ENCODE measurements around the gene IFT27. TPM values are rescaled to one million over a fixed set of nuclear protein-coding genes. Genes with fewer than 3 reads are reported as not detected.

Gene IFT27
- total RNA-seq, 1 experiment from 2014 or later, result 23.2 TPM

DNA sequence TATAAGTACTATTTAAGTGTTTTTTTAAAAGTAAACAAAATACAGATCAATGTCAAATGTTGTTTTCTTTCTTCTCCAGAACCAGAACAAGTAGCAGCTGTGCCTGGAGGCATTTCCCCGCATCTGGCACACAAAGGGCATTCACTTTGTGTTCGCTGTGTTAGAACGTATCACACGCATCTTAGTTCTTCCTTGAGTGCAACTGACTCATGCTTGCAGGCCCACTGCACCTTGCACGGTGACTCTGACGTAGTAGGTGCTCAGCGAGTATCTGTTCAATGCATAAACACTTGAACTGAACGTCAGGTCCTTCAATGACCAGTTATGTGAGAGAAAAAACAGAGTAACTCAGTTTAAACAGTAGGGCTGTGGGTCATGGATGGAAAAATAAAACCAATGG, 3.5 kb downstream of the IFT27 start (continued):
- TF ChIP-seq, protein P1, sequence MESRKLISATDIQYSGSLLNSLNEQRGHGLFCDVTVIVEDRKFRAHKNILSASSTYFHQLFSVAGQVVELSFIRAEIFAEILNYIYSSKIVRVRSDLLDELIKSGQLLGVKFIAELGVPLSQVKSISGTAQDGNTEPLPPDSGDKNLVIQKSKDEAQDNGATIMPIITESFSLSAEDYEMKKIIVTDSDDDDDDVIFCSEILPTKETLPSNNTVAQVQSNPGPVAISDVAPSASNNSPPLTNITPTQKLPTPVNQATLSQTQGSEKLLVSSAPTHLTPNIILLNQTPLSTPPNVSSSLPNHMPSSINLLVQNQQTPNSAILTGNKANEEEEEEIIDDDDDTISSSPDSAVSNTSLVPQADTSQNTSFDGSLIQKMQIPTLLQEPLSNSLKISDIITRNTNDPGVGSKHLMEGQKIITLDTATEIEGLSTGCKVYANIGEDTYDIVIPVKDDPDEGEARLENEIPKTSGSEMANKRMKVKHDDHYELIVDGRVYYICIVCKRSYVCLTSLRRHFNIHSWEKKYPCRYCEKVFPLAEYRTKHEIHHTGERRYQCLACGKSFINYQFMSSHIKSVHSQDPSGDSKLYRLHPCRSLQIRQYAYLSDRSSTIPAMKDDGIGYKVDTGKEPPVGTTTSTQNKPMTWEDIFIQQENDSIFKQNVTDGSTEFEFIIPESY (IDR thresholded peaks at IDR 0.05; ENCODE audit: extremely low read depth, insufficient replicate concordance, low read length), result no peak
- TF ChIP-seq CEBPB (IDR thresholded peaks at IDR 0.05; ENCODE audit: low read depth) (no peak), EGR1 (IDR thresholded peaks at IDR 0.05; ENCODE audit: low read depth) (no peak), POLR2AphosphoS5 (IDR thresholded peaks at IDR 0.05; ENCODE audit: low read depth, low read length) (no peak), SRF (IDR thresholded peaks at IDR 0.05; ENCODE audit: low read depth) (no peak)
- TF ChIP-seq, protein P2, sequence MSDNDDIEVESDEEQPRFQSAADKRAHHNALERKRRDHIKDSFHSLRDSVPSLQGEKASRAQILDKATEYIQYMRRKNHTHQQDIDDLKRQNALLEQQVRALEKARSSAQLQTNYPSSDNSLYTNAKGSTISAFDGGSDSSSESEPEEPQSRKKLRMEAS (IDR thresholded peaks at IDR 0.05), result no peak

DNA sequence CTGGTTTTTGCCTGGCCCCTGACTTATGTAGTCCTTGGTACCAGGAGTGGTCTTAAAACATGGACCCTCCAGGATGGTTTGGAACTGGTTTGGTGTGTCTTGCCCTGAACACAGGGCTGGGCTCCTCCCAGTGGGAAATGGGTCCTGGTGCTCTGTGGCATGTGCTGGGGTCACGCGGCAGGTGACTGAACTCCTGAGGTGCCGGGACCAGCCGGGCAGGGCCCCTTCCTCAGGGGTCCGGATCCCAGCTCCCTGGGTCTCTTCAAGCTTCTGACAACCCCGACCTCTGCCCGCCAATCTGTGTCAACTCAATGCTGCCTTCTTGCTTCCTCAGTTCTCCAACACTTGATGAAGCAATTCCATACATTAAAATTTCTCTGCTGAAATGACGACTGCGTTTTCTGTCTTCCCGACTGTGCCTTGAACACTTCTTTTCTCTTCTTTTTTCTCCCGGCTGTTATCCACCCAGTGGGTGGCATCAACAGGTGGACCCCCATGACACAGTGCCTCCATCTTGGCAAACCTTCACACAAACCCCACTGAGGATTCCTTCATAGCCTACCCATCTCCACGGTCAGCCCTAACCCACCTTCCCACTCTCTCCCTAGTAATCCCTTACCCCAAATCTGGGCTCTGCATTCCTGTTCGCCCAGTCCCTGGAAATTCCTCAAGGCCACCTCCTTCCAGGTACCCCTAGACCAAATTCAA, 4.4 kb downstream of the IFT27 start:
- Histone ChIP-seq H3K27ac (ENCODE audit: low read depth, low read length) (no peak overlapping the region), H3K79me2 (ENCODE audit: insufficient read depth, low read length) (no peaks in the 10 kb centered on the region), H3K4me2 (ENCODE audit: low read length) (no peak overlapping the region), H3K9me3 (ENCODE audit: control insufficient read depth in 1 of 2, insufficient read depth in 1 of 2, low read depth in 1 of 2, low read length in 2 of 2) (no peaks in the 10 kb centered on the region), H3K9ac (ENCODE audit: low read length) (no peak overlapping the region), H3K9me2 (ENCODE audit: insufficient read depth) (no peaks in the 10 kb centered on the region), H4K20me1 (ENCODE audit: insufficient read depth) (no peaks in the 10 kb centered on the region), H3K27me3 (ENCODE audit: insufficient read depth, low read length) (no peaks in the 10 kb centered on the region), H3K36me3 (ENCODE audit: control insufficient read depth in 1 of 2, insufficient read depth in 2 of 2, low read length in 2 of 2) (no peaks in the 10 kb centered on the region), H2AFZ (ENCODE audit: low read depth, low read length, poor library complexity, severe bottlenecking) (no peak overlapping the region), H3K4me3 (replicated peaks in 1 of 2; ENCODE audit: low read depth in 1 of 2, low read length in 2 of 2) (no peak overlapping the region), H3K4me1 (ENCODE audit: control insufficient read depth in 1 of 2, insufficient read depth in 2 of 2, low read length in 2 of 2) (peaks cover under 1 to 13% of the 10 kb centered on the region in 2 experiments)
- POLR2A ChIA-PET, result no interaction called here
- DNase-seq (ENCODE audit: low read depth, low spot score) (no peak), ATAC-seq (no peak)
- no peak for TF ChIP-seq JUND (IDR thresholded peaks at IDR 0.05)
- TF ChIP-seq EZH2phosphoT487 (IDR thresholded peaks at IDR 0.05; ENCODE audit: borderline replicate concordance), result no peak
- no peak for TF ChIP-seq TCF7L2 (IDR thresholded peaks at IDR 0.05; ENCODE audit: borderline replicate concordance, extremely low read depth, insufficient read depth, insufficient read length)
- TF ChIP-seq EGR1 (IDR thresholded peaks at IDR 0.05; ENCODE audit: low read depth), result no peak
- TF ChIP-seq SIN3A (IDR thresholded peaks at IDR 0.05; ENCODE audit: low read depth), result no peak
- no peak for TF ChIP-seq FOSL1 (IDR thresholded peaks at IDR 0.05; ENCODE audit: low read depth)
- no TSS peak for BruUV-seq (replicated peaks)
- intact Hi-C loops (cut with micrococcal nuclease), result no loop called here
- RAD21 ChIA-PET (ENCODE audit: low non-redundant PET in 1 of 2, low total read pairs in 2 of 2, uncharacterized antibody in 2 of 2, unreplicated experiment in 2 of 2), result no interaction called here
- CTCF ChIA-PET, result interaction anchor here (1.7 kb wide), 1 partner anchor 10 kb away, joined by 4 read pairs; no protein-coding TSS in a partner anchor

All from HCT116 (cell line).